NOMO-1 treated with DMSO at 0.1 percent for 48 hours (cell line): ENCODE data around the gene ANKRD29.
A peak's percentile ranks its signal among the peaks of the same experiment; 100 is the strongest.

Source experiments
- DNase-seq: peaks from one replicate; lab custom pipeline; 2025; ENCODE audit not compliant: unreplicated experiment; lab: John Stamatoyannopoulos, UW

ANKRD29 gene, protein sequence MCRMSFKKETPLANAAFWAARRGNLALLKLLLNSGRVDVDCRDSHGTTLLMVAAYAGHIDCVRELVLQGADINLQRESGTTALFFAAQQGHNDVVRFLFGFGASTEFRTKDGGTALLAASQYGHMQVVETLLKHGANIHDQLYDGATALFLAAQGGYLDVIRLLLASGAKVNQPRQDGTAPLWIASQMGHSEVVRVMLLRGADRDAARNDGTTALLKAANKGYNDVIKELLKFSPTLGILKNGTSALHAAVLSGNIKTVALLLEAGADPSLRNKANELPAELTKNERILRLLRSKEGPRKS

DNA sequence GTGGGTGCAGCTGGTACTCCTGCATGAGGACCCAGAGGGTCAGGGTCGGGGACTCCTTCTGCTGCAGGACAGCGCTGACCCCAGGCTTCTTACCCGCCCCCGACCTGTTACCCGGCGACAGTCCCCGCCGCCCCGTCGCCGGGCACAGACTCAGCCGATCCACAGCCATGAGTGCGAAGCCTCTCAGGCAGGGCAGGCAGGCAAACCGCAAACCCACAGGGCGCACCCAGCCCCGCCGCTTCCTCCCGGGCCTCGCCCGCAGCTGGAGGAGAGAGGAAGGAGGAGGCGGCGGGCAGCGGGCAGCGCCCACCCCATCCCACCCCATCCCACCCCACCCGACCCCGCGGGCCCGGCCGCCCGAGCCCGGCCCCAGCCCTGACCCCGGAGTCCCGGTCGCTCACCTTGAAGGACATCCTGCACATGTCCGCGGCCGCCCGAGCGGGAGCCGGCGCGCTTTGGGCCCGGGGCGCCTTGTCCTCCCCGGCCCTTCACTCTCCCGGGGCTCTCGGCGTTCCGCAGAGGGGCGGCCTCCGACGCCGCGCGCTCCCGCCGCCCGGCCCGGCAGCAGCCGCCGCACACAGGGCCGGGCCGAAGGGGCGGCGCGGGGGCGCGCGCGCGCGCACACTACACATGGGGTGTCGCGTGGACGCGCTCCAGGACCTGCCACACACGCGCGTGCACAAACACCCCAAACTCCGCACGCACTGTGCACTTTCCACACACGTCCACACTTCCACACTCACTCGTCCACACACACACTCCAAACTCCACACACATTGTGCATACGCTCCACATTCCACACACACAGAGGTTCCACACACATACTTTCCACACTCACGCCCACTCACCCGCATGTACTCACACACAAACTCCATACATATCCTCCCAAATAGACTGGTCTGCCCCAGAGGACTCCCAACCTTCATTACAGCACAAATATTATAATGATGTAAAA lies at the start of gene ANKRD29:
TSS of gene ANKRD29 (minus strand) at position 603 of the 955 bp plus-strand sequence. CDS start at position 422, 181 bp downstream.
- peak; percentile 28 for DNase-seq

DNA sequence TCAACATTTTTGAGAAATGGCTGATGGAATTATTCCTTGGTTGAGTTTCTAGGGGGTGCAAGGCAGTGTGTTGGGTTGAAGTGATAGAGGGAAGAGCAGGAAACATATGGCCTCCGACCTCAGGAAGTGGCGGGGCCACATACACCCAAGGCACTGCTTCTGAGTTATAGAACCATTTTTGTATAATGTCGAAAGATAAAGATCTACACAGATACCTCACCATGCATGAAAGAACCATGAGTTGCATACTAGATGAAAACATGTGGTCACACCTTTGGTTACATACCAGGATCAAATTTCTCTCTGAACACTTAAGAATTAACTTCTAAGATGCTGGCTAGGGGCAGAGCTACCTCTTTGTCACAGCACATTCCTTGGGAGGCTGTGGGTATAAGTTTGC lies 49.7 kb upstream of the ANKRD29 start:
- no peak for DNase-seq

DNA sequence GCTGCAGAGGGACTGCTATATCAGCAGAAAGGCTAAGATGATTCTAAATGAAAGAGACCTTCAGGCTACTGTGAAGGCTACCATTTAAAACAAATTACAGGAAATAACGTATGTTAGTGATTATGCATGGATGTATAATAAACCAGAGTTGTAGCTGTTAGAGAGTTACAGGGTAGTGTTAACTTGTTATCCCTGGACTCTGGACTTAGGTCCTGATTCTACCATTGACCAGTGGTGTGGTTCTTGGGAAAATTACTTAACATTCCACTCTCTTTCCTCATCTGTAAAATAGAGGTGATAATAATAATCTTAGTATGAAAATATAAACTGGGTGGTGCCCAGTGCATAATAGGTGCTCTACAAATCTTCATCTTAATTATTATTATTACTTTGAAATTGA lies 48.7 kb upstream of the ANKRD29 start:
- DNase-seq: no peak

DNA sequence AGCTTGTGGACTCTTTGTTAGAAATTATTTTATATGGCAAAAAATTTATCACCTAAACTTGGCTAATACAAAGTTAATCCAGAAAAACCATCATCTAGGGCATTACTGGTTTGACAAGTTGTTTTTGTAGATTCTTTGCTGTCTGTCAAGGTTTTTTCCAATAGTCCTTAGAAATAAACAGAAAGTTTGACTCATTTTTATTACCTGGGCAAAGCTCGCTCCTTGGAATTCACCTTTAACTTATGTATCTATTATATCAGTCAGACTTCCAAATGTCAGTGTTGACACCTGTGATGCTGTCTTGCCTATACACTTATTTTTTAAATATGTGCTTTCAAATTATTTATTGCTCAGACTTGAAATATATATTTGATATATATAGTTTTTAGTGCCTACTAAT lies 48.2 kb upstream of the ANKRD29 start:
- no peak for DNase-seq

DNA sequence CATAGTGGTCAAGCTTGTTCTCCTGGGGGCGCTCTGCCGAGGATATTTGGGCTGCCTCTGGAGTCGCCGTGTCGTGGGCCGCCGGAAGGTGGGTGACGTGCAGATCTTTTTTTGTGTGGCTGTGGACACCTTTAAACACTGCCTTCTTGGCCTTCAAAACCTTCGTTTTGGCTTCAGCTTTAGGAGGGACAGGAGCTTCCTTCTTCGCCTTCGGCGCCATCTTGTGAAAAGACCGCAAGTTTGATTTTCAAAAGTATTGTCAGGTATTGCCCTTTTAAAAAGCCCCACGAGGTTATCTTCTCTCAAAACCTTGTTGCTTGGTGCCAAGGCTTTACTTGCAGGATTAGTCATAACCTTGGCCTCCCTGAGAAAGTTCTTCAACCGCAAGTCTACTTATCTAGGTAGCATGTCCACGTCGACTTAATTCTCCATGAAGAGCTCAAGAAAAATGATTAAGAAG lies 47.4 kb upstream of the ANKRD29 start:
- no peak for DNase-seq

DNA sequence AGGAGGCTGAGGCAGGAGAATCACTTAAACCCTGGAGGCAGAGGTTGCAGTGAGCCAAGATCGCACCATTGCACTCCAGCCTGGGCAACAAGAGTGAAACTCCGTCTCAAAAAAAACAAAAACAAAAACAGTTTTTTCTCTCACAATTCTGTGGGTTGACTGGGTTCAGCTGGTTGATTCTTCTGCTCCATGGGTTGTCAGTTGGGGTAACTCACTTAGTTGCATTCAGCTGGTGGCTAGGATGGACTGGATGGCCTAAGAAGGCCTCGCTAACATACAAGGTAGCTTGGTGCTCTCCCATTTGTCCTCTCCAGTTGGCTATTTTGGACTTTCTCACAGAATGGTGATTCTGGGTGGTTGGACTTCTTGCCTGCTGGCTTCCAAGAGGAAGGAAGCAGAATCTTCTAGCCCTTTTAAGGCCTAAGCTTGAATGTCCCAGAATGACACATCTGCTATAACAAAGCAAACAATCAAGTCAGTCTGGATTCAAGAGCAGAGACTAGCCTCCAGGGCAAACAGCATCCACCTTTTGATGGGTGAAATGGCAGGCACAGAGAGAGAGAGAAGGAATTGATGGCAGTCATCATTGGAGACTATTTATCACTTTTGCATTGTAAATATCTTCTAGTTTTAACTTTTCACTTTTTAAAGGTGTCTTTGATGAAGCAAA lies 44.4 kb upstream of the ANKRD29 start:
- no peak for DNase-seq

DNA sequence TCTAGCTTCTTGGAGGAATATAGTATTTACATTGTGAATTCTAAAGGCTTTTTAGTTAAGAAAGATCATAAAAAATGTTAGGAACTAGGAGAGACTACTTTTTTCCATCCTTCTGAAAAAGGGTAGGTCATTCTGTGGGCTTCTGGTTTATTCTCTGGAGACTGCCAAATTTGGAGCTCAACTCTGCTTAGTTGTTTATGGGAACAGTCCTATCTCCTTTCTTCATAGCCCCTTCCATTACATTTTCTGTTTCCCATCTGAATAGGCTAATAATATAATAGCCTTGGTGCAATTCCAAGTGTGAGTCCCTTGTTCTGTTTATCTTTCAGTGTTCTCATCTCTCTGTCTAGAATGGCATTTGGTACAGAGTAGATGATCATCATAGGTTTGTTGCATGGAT lies 42.1 kb upstream of the ANKRD29 start:
- DNase-seq: no peak

DNA sequence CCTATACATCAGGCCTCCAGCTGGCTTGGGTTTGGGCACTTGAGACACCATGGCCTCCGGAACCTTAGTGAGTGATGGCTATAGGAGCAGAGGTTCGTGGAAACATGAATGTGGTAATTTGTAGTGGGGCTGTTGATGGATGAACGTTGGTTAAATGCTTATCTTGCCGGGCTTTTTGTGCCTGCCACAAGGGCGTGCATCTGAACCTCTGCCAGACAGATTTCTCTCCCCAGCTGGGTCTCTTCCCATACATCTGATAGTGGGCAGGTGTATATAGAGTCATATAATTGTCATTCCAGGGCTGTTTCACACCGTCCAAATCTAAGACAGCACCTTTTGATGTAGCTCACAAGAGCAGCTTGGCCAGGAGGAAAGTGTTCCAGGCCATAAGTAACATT lies 41.3 kb upstream of the ANKRD29 start:
- DNase-seq: no peak

DNA sequence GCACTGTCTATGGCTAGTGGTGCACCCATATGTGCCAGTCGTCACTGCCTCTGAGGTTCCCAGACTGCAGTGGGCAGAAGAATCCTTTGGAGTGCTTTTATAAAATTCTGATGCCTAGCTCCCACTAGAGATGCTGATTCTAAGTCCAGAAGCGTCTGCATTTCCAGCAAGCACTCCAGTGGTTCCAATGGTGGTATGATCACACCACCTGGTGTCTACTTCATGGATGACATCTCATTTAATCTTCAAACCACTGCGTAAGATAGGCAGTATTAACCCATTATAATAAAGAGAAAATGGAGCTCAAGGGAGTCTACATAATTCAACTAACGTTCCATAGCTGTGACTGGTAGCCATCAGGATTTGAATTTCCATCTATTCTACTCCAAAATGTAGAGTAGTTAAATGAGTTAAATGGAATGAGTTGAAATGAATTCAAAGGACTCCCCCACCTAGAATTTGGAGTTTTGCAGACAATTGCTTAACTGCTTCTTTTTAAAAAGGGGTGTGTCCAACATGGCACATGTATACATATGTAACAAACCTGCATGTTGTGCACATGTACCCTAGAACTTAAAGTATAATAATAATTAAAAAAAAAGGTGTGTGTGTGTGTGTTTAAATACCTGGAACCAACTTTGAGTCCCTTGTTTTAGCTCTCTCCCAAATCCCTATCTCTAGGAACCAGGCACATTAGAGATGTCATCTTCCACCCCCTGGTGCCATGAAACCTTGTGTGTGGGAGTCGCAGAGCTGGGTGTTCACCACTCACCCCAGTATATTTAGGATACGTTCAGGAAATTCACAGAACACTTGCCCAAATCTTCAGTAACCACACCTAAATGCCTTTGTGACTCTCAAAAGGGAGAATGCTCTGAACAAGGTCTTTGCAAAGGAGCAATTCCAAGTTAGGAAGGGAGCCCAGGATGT lies 40.6 kb upstream of the ANKRD29 start:
- DNase-seq: peak; percentile 45

DNA sequence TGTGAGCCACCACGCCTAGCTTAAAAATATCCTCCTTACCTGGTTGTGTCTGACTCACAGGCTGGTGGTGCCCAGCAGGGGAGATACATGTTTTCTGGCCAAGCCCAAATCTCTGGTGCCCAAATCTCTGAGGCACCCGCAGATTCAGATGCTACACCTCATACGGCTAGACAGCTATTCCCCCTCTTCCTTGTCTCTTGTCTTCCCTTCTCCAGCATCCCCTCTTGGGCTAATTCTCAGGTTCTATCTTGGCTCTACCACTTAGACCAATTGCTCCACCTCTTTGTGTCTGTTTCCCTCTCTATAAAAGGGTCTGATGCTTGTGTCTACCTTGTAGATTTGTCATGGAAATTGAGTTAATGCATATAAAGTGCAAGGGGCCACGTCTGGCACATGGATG lies 39.9 kb upstream of the ANKRD29 start:
- no peak for DNase-seq

DNA sequence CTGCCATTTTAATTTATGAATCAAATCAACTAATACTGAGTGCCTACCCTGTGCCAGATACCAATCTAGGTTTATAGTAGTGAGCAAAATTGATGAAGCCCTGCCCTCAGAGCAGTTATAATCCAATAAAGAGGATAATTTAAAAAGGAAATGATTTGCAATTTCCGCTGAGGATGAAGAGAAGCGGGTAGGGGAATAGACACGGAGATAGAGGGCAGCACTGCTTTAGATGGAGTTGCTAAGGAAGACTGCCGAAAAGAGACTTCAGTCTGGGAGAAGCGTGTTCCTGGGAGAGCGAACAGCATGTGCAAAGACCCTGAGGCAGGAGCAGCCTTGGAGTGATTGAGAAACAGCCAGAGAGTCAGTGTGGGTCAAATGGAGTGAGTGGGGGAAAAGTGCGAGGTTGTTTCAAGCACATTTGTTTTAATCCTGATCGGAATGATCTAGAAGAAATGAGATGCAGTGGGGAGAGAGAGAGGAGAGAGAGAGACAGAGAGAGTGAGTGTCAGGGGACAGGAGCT lies 38.9 kb upstream of the ANKRD29 start:
- no peak for DNase-seq

DNA sequence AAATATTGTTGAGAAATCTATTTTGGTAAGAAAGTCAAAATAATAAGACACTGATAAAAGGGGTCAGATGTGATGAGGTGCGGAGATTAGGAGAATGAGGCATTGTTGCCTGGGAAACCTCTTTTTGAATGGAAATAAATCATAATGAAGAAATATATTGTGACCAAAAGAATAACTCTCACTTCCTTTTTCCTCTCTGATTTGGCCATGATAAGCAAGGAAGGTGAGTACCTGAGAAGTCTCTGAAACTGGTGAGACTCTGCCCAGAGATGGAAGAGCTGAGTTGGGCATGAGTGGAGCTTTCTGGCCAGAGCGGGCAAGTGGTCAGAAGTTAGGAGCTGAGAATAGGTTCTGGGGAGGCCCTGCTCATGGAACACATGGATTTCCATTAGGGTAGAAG lies 38.3 kb upstream of the ANKRD29 start:
- peak; percentile 50 for DNase-seq

DNA sequence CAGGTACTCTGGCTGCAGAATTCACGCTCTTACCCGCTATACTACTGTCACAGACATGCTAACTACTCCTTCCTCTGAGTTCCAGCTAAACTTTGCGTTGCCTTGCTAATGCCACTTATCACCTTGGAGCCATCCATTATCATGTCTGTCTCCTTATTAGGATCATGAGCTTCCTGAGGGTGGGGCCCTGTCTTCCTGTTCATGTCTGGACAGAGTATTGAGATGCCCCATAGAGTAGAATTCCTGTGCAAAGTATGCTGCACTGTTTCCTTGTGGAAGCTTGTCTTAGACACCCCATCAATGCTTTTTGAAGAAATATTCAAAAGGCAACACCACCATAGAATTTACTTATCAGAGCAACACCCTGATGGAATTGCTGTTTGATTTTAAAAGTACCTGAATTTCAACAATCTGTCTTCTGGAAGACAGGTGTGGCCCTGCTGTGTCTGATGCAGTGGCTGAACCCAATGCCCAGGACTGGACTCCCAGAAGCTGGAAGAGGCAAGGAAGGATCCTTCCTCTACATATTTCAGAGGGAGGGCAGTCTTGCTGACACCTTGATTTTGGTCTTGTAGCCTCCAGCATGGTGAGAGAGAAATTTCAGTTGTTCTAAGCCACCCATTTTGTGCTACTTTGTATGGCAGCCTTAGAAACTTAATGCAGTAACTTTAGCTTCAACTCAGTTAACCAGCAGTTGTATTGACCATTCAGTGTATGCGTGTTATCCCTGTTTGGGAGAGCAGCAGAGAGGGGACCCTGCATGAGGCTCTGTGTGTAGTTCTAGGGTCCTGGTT lies 32.1 kb upstream of the ANKRD29 start:
- no peak for DNase-seq

DNA sequence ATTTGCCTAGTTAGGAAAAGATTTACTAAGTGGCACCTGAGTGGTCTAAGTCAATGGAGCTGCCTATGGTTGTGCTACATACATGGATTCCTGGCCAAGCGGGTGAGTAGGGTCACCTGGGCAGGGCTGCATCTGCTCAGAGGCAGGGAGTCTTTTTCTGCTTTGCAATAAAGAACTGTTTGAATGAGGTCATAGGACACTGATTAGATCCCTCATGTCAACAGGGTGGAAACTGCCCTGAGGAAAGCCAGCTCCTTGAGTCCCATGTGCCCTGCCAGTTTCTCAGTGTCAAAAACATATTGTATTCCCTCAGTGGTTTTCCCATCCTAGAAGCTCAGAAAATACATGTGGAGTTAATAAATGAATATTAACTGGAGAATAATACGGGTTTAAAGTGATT lies 31.1 kb upstream of the ANKRD29 start:
- no peak for DNase-seq

DNA sequence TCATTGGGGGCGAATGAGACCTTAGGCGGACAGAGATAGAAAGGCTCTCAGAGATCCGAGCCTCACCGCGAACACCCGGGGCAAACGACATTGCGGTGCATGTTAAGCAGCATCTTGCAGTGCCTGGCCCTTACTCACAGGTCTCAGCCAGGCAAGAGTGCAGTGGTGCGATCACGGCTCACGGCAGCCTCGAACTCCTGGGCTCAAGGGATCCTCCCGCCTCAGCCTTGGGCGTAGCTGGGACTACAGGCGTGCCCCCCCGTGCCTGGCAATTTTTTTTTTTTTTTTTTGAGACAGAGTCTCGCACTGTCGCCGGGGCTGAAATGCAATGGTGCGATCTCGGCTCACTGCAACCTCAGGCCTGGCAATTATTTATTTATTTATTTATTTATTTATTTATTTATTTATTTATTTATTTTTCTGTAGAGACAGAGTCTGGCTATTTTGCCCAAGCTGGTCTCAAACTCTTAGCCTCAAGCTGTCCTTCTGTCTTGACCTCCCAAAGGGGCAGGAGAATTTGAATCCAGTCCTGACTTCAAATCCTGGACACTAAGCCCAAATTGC lies 27.9 kb upstream of the ANKRD29 start:
- no peak for DNase-seq

DNA sequence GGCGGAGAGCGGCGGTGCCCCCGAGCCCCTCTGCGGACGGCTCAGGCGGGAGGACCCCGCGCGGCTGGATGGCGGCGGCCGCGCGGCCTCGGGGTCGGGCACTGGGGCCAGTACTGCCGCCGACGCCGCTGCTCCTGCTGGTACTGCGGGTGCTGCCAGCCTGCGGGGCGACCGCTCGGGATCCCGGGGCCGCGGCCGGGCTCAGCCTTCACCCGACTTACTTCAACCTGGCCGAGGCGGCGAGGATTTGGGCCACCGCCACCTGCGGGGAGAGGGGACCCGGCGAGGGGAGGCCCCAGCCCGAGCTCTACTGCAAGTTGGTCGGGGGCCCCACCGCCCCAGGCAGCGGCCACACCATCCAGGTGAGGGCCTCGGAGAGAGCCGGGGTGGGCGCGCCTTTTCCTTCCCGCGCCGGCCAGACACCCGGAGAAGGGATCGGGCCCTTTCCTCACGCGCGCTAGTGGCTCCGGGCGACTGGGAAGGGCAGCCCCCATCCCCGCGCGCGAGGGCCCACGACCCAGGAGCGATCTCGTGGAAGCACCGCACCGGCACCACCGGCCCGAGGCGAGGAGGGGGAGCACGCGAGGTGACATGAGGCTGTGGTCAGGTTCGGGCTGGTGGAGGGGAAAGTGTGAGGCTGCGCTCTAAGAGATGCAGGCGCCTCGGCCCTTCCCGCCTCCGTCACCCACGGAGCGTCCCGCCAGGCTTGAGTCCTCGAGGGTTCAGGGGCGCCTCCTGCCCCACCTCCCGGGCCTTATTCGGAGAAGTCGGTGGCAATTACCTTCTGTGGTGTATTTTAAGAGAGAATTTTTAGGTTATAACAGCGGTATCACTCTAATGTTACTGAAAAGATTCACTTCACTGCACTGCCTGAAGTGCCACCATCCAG lies 27.1 kb upstream of the ANKRD29 start:
- no peak for DNase-seq

DNA sequence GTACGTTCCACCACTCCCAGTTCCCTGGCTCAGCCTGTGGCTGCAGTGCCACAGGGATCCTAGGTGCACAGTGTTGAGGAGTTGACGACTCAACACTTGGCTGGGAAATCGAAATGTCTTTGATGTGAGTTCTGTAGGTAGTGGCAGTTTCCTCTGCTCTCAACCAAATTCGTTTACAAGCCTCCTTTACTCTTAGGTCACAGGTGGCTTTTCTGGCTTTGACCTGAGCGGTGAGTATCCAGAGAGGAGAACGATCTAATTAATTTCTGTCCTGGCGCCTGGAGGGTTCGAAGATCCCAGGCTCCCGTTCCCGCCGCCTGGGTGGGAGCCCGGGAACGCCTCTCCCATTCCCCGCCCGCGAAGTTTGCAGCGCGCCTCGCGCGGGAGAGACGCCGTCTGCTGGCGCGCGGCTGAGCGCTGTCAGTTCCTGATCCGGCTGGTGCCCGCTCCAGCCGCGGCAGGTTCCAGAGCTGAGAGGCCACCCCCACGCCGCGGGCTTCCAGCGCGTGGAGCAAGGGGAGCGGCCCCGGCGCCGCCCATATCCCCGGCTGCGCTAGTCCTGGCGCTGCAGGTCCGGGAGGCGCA lies 26.4 kb upstream of the ANKRD29 start, which contains the start of gene LAMA3:
TSS of gene LAMA3 (plus strand) at position 423 of the 585 bp plus-strand sequence. CDS start 231 bp downstream, outside the sequence.
- peak; percentile 30 for DNase-seq

DNA sequence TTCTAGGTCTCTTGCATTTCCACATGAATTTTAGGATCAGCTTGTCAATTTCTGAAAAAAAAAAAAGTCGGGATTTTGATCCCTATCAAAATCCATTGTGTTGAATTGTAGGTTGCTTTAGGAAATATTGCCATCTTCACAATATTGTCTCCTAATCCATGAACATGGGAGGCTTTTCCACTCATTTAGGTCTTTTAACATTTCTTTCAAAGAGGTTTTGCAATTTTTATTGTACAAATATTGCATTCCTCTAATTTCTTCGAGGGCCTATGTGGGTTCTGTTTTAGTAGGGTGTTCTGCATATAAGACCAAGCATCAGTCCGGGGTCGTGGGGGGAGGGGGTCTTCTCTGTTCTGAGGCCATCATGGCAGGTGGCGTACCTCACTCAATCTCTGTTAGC lies 25.8 kb upstream of the ANKRD29 start:
- no peak for DNase-seq
